Measurements from ENCODE around the gene CCM2. TPM values are rescaled to one million over a fixed set of nuclear protein-coding genes. Genes with fewer than 3 reads are reported as not detected.

Gene CCM2
- total RNA-seq, 1 experiment from 2014 or later, result 42.5 TPM

GRCh38 chr7:45080958-45081669 lies 81.1 kb downstream of the CCM2 start:
- H3K36me3 ChIP-seq (ENCODE audit: insufficient read depth, low read length), result peaks cover 3% of the 10 kb centered on the region; the same call in 1 of the 2 replicates
- H3K27ac ChIP-seq (ENCODE audit: low read length), result no peak overlapping the region
- DNase-seq, result no peak
- H3K4me3 ChIP-seq (ENCODE audit: low read length), result no peak overlapping the region
- no peak overlapping the region for H3K9ac ChIP-seq (ENCODE audit: low read length)
- H3K27me3 ChIP-seq (ENCODE audit: low read length), result no peaks in the 10 kb centered on the region
- no peaks in the 10 kb centered on the region for H3K79me2 ChIP-seq (ENCODE audit: low read length)
- H3K4me1 ChIP-seq (ENCODE audit: low read length), result no peaks in the 10 kb centered on the region
- H3K9me2 ChIP-seq (replicated peaks; ENCODE audit: insufficient read depth, low read length), result no peaks in the 10 kb centered on the region
- H2AFZ ChIP-seq (ENCODE audit: low read length), result no peak overlapping the region
- no peak overlapping the region for H3K4me2 ChIP-seq (ENCODE audit: low read depth, low read length, poor library complexity, severe bottlenecking)
- H3K9me3 ChIP-seq (ENCODE audit: low read length), result no peaks in the 10 kb centered on the region
- 0 out of 2 replicates have a peak, but pooled peaks cover 4% of the 10 kb centered on the region for H4K20me1 ChIP-seq (ENCODE audit: insufficient read depth, low read depth, low read length)

DNA sequence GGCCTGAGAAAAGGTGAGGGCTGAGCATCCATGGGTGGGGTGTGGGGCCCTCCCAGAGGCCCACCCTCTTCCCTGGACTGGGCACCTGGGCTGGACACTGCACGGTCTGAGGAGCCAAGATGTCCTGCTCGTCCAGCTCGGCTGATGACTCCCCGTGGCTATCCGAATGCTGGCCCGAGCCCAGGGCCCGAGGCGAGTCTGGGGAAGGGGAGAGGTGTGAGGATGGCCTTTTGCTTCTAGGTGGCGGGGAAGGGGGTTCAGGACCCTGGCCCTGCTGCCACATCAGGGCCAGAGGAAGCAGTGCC lies 81.6 kb downstream of the CCM2 start:
- no peak for DNase-seq
- Histone ChIP-seq H3K4me2 (ENCODE audit: low read depth, low read length, poor library complexity, severe bottlenecking) (no peak overlapping the region), H3K27me3 (ENCODE audit: low read length) (no peaks in the 10 kb centered on the region), H3K79me2 (ENCODE audit: low read length) (no peaks in the 10 kb centered on the region), H3K9ac (ENCODE audit: low read length) (no peak overlapping the region), H3K27ac (ENCODE audit: low read length) (no peak overlapping the region), H3K4me1 (ENCODE audit: low read length) (no peaks in the 10 kb centered on the region), H2AFZ (ENCODE audit: low read length) (no peak overlapping the region), H3K9me3 (ENCODE audit: low read length) (no peaks in the 10 kb centered on the region), H4K20me1 (ENCODE audit: insufficient read depth, low read depth, low read length) (0 out of 2 replicates have a peak, but pooled peaks cover 3% of the 10 kb centered on the region), H3K36me3 (ENCODE audit: insufficient read depth, low read length) (peaks cover 3% of the 10 kb centered on the region; the same call in 1 of the 2 replicates), H3K9me2 (replicated peaks; ENCODE audit: insufficient read depth, low read length) (no peaks in the 10 kb centered on the region), H3K4me3 (ENCODE audit: low read length) (no peak overlapping the region)

DNA sequence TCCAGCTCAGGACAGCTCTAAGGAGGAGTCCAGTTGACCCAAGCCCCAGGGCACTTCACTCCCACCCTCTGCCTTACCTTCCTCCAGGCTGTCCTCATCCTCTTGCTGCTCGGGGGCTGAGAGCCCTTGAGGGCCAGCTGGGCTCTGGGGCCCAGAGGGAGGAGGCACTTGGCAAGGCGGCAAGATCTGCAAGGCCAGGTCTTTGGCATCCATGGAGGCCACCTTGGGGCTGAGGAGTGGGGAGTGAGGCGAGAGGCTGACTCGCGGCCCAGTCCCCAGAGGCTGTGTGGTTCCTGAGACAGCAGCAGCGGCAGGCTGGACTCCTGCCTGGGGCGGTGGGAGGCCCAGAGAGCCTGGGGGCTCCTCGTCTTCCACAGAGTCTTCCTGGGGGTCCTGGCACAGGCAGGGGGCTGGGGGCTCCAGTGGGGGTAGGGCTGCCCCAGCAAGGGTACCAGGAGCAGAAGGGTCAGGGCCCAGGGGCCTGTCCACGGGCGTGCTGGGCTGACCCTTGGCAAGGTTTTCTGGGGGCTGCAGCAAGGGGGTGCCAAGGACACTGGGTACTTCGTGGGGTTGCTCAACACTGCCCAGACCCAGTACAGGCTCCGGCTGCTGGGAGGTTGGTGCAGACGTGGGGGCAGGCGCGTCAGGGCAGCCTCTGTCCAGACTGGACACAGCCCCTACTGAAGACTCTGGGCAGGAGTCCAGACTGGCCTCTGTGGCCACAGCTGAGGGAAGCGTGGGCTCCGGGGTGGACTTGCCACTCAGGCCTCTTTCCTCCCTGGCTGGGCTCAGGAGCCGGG lies 82.2 kb downstream of the CCM2 start:
- Histone ChIP-seq H3K9ac (ENCODE audit: low read length) (no peak overlapping the region), H3K79me2 (ENCODE audit: low read length) (no peaks in the 10 kb centered on the region), H3K27me3 (ENCODE audit: low read length) (no peaks in the 10 kb centered on the region), H2AFZ (ENCODE audit: low read length) (no peak overlapping the region), H3K4me1 (ENCODE audit: low read length) (no peaks in the 10 kb centered on the region), H3K4me2 (ENCODE audit: low read depth, low read length, poor library complexity, severe bottlenecking) (no peak overlapping the region), H3K9me2 (replicated peaks; ENCODE audit: insufficient read depth, low read length) (no peaks in the 10 kb centered on the region), H3K27ac (ENCODE audit: low read length) (no peak overlapping the region), H3K9me3 (ENCODE audit: low read length) (no peaks in the 10 kb centered on the region), H4K20me1 (ENCODE audit: insufficient read depth, low read depth, low read length) (0 out of 2 replicates have a peak, but pooled peaks cover 3% of the 10 kb centered on the region), H3K4me3 (ENCODE audit: low read length) (no peak overlapping the region), H3K36me3 (ENCODE audit: insufficient read depth, low read length) (no peaks in the 10 kb centered on the region; the same call in 1 of the 2 replicates)
- DNase-seq, result no peak

- Histone ChIP-seq H3K4me3 (ENCODE audit: low read length) (no peak overlapping the region), H3K4me2 (ENCODE audit: low read depth, low read length, poor library complexity, severe bottlenecking) (no peak overlapping the region), H3K9me2 (replicated peaks; ENCODE audit: insufficient read depth, low read length) (no peaks in the 10 kb centered on the region), H3K4me1 (ENCODE audit: low read length) (no peaks in the 10 kb centered on the region), H2AFZ (ENCODE audit: low read length) (no peak overlapping the region), H3K79me2 (ENCODE audit: low read length) (no peaks in the 10 kb centered on the region), H3K27ac (ENCODE audit: low read length) (no peak overlapping the region), H3K27me3 (ENCODE audit: low read length) (no peaks in the 10 kb centered on the region), H3K9ac (ENCODE audit: low read length) (no peak overlapping the region), H3K36me3 (ENCODE audit: insufficient read depth, low read length) (no peaks in the 10 kb centered on the region; the same call in 1 of the 2 replicates), H4K20me1 (ENCODE audit: insufficient read depth, low read depth, low read length) (0 out of 2 replicates have a peak, but pooled peaks cover 3% of the 10 kb centered on the region), H3K9me3 (ENCODE audit: low read length) (no peaks in the 10 kb centered on the region)
- no peak for DNase-seq
These were observed 82.9 kb downstream of the CCM2 start for GRCh38 chr7:45082831-45083331.

DNA sequence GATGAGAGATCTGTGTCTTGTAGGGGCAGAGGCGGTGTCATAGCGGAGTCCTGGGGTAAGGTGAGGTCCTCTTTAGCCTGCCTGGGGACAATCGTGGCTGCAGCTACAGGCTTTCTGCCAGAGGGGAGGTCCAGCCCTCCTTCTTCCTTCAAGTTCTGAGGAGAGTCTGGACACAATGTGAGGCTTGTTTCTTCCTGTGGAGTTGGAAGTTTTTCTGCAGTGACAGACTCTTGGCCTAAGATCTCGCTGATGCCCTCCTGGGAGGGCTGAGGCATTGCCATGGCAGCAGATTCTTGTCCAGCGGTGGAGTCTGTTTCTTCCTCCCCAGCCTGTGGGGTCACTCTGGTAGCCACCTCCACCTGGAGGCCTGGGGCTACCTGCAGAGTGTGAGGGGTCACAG lies 84.3 kb downstream of the CCM2 start:
- H3K9me3 ChIP-seq (ENCODE audit: low read length), result no peaks in the 10 kb centered on the region
- H3K4me1 ChIP-seq (ENCODE audit: low read length), result no peaks in the 10 kb centered on the region
- H3K4me2 ChIP-seq (ENCODE audit: low read depth, low read length, poor library complexity, severe bottlenecking), result no peak overlapping the region
- no peak overlapping the region for H3K4me3 ChIP-seq (ENCODE audit: low read length)
- H3K27me3 ChIP-seq (ENCODE audit: low read length), result no peaks in the 10 kb centered on the region
- no peak overlapping the region for H3K9ac ChIP-seq (ENCODE audit: low read length)
- no peak for DNase-seq
- H4K20me1 ChIP-seq (ENCODE audit: insufficient read depth, low read depth, low read length), result 0 out of 2 replicates have a peak, but pooled peaks cover 3% of the 10 kb centered on the region
- H3K36me3 ChIP-seq (ENCODE audit: insufficient read depth, low read length), result no peaks in the 10 kb centered on the region
- no peak overlapping the region for H2AFZ ChIP-seq (ENCODE audit: low read length)
- no peak overlapping the region for H3K27ac ChIP-seq (ENCODE audit: low read length)
- no peaks in the 10 kb centered on the region for H3K79me2 ChIP-seq (ENCODE audit: low read length)
- H3K9me2 ChIP-seq (replicated peaks; ENCODE audit: insufficient read depth, low read length), result no peaks in the 10 kb centered on the region

- H3K9ac ChIP-seq (ENCODE audit: low read length), result no peak overlapping the region
- no peaks in the 10 kb centered on the region for H3K9me2 ChIP-seq (replicated peaks; ENCODE audit: insufficient read depth, low read length)
- no peak for DNase-seq
- H3K27ac ChIP-seq (ENCODE audit: low read length), result no peak overlapping the region
- no peak overlapping the region for H3K4me2 ChIP-seq (ENCODE audit: low read depth, low read length, poor library complexity, severe bottlenecking)
- H3K36me3 ChIP-seq (ENCODE audit: insufficient read depth, low read length), result no peaks in the 10 kb centered on the region
- 0 out of 2 replicates have a peak, but pooled peaks cover 3% of the 10 kb centered on the region for H4K20me1 ChIP-seq (ENCODE audit: insufficient read depth, low read depth, low read length)
- no peaks in the 10 kb centered on the region for H3K79me2 ChIP-seq (ENCODE audit: low read length)
- no peaks in the 10 kb centered on the region for H3K4me1 ChIP-seq (ENCODE audit: low read length)
- H3K9me3 ChIP-seq (ENCODE audit: low read length), result no peaks in the 10 kb centered on the region
- H3K4me3 ChIP-seq (ENCODE audit: low read length), result no peak overlapping the region
- no peaks in the 10 kb centered on the region for H3K27me3 ChIP-seq (ENCODE audit: low read length)
- no peak overlapping the region for H2AFZ ChIP-seq (ENCODE audit: low read length)
These were observed 85.1 kb downstream of the CCM2 start for GRCh38 chr7:45084901-45085618.

DNA sequence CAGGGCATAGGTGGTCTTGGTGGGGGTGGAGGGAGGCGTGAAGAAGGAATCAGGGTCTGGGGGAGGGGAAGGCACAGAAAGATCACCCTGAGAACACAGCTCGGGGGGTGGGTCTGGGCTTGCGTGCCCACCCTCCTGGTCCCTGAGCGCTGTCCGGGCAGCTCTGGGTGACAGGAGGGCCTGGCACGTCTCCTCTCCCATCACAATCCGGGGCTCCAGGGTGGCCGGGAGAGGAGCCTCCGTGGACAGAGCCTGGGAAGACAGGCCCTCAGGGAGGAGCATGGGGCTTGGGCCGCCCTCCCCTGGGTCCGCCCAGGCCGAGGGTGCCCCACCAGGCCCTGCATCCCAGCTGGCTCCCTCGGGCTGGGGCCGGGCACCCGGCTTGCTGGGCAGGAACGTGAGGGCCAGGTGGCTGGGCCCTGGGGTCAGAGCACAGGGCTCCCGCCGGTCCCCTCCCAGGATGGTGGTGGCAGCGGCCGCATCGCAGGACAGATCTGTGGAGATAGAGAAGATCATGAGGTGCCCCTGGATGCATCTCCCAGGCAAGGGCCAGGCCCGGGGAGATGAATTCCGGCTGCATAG lies 85.7 kb downstream of the CCM2 start:
- H3K9ac ChIP-seq (ENCODE audit: low read length), result no peak overlapping the region

More for the DNA sequence above, 85.7 kb downstream of the CCM2 start:
- no peak overlapping the region for H3K4me3 ChIP-seq (ENCODE audit: low read length)
- H3K79me2 ChIP-seq (ENCODE audit: low read length), result no peaks in the 10 kb centered on the region
- H3K27me3 ChIP-seq (ENCODE audit: low read length), result no peaks in the 10 kb centered on the region
- no peak overlapping the region for H3K4me2 ChIP-seq (ENCODE audit: low read depth, low read length, poor library complexity, severe bottlenecking)
- no peaks in the 10 kb centered on the region for H3K9me2 ChIP-seq (replicated peaks; ENCODE audit: insufficient read depth, low read length)
- no peaks in the 10 kb centered on the region for H3K4me1 ChIP-seq (ENCODE audit: low read length)
- DNase-seq, result no peak
- no peak overlapping the region for H3K27ac ChIP-seq (ENCODE audit: low read length)
- no peaks in the 10 kb centered on the region for H3K9me3 ChIP-seq (ENCODE audit: low read length)
- H2AFZ ChIP-seq (ENCODE audit: low read length), result no peak overlapping the region
- 0 out of 2 replicates have a peak, but pooled peaks cover 3% of the 10 kb centered on the region for H4K20me1 ChIP-seq (ENCODE audit: insufficient read depth, low read depth, low read length)
- H3K36me3 ChIP-seq (ENCODE audit: insufficient read depth, low read length), result no peaks in the 10 kb centered on the region

Data from Karpas-422 (cell line).